ENCODE measurements around the gene GPR153.

The GPR153 gene

DNA sequence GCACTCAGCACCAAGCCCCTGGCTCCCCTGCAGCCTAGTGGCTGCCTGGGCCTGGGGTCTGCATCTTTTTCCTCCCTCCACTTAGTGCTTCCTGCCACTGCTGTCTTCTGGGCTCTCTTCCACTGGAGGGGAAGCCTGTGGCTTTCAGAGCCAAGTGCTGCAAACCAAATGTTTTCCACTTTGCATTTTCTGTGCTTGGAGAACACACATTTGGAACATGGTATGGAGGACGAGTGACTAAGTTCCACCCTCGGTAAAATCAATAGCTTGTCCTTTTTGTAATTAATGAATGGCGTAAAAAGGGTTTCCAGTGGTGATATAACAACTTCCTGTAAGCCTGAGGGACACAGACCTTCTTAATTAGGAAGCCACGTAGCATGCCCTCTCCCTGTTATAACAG is 10.1 kb upstream of the GPR153 start:
- H3K4me3 ChIP-seq (ENCODE audit: low read length), result no peak overlapping the region
- no peaks in the 10 kb centered on the region for H3K79me2 ChIP-seq (ENCODE audit: low read length)
- no peak overlapping the region for H3K4me2 ChIP-seq (ENCODE audit: low read length)
- H3K9ac ChIP-seq (ENCODE audit: low read length), result no peak overlapping the region
- no peak overlapping the region for H3K27ac ChIP-seq (ENCODE audit: low read length)
- H4K20me1 ChIP-seq (ENCODE audit: insufficient read depth, low read length), result no peaks in the 10 kb centered on the region
- H3K9me3 ChIP-seq (ENCODE audit: insufficient read depth, low read length), result no peaks in the 10 kb centered on the region
- TF ChIP-seq, protein P1, sequence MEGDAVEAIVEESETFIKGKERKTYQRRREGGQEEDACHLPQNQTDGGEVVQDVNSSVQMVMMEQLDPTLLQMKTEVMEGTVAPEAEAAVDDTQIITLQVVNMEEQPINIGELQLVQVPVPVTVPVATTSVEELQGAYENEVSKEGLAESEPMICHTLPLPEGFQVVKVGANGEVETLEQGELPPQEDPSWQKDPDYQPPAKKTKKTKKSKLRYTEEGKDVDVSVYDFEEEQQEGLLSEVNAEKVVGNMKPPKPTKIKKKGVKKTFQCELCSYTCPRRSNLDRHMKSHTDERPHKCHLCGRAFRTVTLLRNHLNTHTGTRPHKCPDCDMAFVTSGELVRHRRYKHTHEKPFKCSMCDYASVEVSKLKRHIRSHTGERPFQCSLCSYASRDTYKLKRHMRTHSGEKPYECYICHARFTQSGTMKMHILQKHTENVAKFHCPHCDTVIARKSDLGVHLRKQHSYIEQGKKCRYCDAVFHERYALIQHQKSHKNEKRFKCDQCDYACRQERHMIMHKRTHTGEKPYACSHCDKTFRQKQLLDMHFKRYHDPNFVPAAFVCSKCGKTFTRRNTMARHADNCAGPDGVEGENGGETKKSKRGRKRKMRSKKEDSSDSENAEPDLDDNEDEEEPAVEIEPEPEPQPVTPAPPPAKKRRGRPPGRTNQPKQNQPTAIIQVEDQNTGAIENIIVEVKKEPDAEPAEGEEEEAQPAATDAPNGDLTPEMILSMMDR (IDR thresholded peaks at IDR 0.05; ENCODE audit: low read depth, low read length), result no peak
- TF ChIP-seq EZH2phosphoT487 (IDR thresholded peaks at IDR 0.05; ENCODE audit: low read depth), result no peak
- H2AFZ ChIP-seq (ENCODE audit: low read depth, low read length), result no peak overlapping the region
- H3K36me3 ChIP-seq (replicated peaks; ENCODE audit: low read depth, low read length), result no peaks in the 10 kb centered on the region
- H3K4me1 ChIP-seq (ENCODE audit: low read length), result no peaks in the 10 kb centered on the region
- H3K27me3 ChIP-seq (ENCODE audit: low read depth, low read length), result no peaks in the 10 kb centered on the region

DNA sequence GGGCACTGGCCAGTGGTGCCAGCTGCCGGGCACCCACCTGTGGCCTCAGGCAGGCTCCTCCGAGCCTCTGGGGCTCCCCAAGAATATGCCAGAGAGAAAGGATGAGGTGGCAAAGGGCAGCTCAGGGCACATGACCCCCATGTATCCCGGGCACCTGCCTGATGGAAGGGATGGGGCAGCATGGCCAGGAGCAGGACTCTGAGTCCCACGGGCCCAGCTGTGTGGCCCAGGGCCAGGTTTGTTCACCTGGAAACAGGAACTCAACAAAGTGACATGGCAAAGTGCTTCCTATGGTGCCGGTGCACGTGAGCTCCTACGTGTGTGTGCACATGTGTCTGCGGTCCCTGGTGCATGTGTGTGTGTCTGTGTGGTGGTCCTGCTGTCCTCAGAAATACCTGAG is 9.5 kb upstream of the GPR153 start:
- Histone ChIP-seq H3K4me1 (ENCODE audit: low read length) (no peaks in the 10 kb centered on the region), H2AFZ (ENCODE audit: low read depth, low read length) (no peak overlapping the region), H3K79me2 (ENCODE audit: low read length) (no peaks in the 10 kb centered on the region), H4K20me1 (ENCODE audit: insufficient read depth, low read length) (no peaks in the 10 kb centered on the region), H3K27me3 (ENCODE audit: low read depth, low read length) (no peaks in the 10 kb centered on the region), H3K4me2 (ENCODE audit: low read length) (no peak overlapping the region), H3K36me3 (replicated peaks; ENCODE audit: low read depth, low read length) (no peaks in the 10 kb centered on the region), H3K9me3 (ENCODE audit: insufficient read depth, low read length) (no peaks in the 10 kb centered on the region), H3K27ac (ENCODE audit: low read length) (no peak overlapping the region), H3K4me3 (ENCODE audit: low read length) (no peak overlapping the region), H3K9ac (ENCODE audit: low read length) (no peak overlapping the region)
- TF ChIP-seq EZH2phosphoT487 (IDR thresholded peaks at IDR 0.05; ENCODE audit: low read depth), result no peak
- TF ChIP-seq, protein P1 (IDR thresholded peaks at IDR 0.05; ENCODE audit: low read depth, low read length), result no peak

DNA sequence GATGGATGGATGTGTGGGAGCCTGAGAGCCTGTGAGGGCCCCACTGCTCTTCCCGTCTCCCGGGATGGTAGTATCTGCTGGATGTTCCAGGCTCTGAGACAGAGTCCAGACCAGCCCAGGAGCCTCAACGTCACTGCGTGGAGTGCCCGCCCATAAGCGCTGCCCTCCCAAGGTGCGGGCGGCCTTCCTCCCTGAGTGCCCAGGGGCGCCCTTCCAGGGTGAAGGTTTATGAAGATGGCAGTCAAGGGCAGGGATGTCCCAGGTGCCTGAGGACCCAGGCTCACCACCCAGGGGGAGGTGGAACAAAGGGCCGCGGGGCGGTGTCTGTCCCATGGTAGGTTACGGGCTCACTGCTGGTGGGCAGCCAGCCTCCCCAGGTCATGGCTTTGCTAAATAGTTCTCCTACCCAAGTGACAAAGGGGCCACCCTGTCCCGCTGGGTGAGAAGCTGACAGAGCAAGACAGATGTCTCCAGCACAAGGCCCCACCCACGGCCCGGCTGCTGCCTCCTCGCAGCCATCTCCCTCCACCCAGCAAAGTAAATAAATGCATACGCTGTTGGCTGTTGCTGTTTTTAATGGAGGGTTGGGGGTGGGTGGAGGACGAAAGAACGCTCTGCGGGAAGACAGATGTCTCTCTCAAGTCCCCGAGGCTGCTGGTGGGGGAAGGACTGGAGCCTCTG is 9.0 kb upstream of the GPR153 start:
- no peak overlapping the region for H3K4me2 ChIP-seq (ENCODE audit: low read length)
- no peaks in the 10 kb centered on the region for H3K36me3 ChIP-seq (replicated peaks; ENCODE audit: low read depth, low read length)
- no peaks in the 10 kb centered on the region for H3K79me2 ChIP-seq (ENCODE audit: low read length)
- no peaks in the 10 kb centered on the region for H4K20me1 ChIP-seq (ENCODE audit: insufficient read depth, low read length)
- H3K4me3 ChIP-seq (ENCODE audit: low read length), result no peak overlapping the region
- H3K27ac ChIP-seq (ENCODE audit: low read length), result no peak overlapping the region
- no peak overlapping the region for H3K9ac ChIP-seq (ENCODE audit: low read length)
- TF ChIP-seq, protein P1 (IDR thresholded peaks at IDR 0.05; ENCODE audit: low read depth, low read length), result no peak
- no peak for TF ChIP-seq EZH2phosphoT487 (IDR thresholded peaks at IDR 0.05; ENCODE audit: low read depth)
- H3K9me3 ChIP-seq (ENCODE audit: insufficient read depth, low read length), result no peaks in the 10 kb centered on the region
- no peaks in the 10 kb centered on the region for H3K27me3 ChIP-seq (ENCODE audit: low read depth, low read length)
- H2AFZ ChIP-seq (ENCODE audit: low read depth, low read length), result no peak overlapping the region
- no peaks in the 10 kb centered on the region for H3K4me1 ChIP-seq (ENCODE audit: low read length)

DNA sequence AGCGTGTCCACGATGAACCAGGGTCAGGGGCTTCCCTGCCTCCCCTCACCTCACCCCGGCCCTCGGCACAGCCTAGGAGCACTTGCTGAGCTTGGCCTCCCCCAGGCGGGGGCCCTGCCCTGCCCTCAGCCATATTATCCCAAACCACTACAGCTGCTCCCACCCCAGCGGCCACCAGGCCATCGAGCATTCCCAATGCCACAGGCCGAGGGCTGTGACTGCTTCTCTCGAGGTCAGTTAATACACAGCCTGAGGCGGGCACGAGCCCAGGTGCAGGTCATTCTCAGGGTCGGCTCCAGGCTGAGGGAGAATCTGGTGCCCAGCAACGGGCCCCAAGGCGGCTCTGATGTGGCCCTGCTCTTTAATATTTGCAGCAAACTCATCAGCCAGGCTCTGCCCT is 8.4 kb upstream of the GPR153 start:
- TF ChIP-seq, protein P1 (IDR thresholded peaks at IDR 0.05; ENCODE audit: low read depth, low read length), result no peak
- TF ChIP-seq EZH2phosphoT487 (IDR thresholded peaks at IDR 0.05; ENCODE audit: low read depth), result no peak
- Histone ChIP-seq H3K9me3 (ENCODE audit: insufficient read depth, low read length) (no peaks in the 10 kb centered on the region), H3K4me3 (ENCODE audit: low read length) (no peak overlapping the region), H3K4me1 (ENCODE audit: low read length) (no peaks in the 10 kb centered on the region), H2AFZ (ENCODE audit: low read depth, low read length) (no peak overlapping the region), H3K36me3 (replicated peaks; ENCODE audit: low read depth, low read length) (no peaks in the 10 kb centered on the region), H3K79me2 (ENCODE audit: low read length) (no peaks in the 10 kb centered on the region), H3K9ac (ENCODE audit: low read length) (no peak overlapping the region), H3K27ac (ENCODE audit: low read length) (no peak overlapping the region), H3K4me2 (ENCODE audit: low read length) (no peak overlapping the region), H3K27me3 (ENCODE audit: low read depth, low read length) (no peaks in the 10 kb centered on the region), H4K20me1 (ENCODE audit: insufficient read depth, low read length) (no peaks in the 10 kb centered on the region)

Measured in OCI-LY3 (cell line).